HG03064 (cell line): ENCODE results near the gene FAM25G.

Source experiments
- ATAC-seq: cut with Tn5 transposase; IDR thresholded peaks from one replicate; pipeline ENCODE4 v1.9.1; 2021; ENCODE audit warnings: low read depth; ENCODE audit not compliant: unreplicated experiment

FAM25G gene

GRCh38 chr10:47449979-47450378 is 41.5 kb downstream of the FAM25G start:
- no peak for ATAC-seq

- no peak for ATAC-seq
Measured at GRCh38 chr10:47449102-47449978, 42.2 kb downstream of the FAM25G start.

- ATAC-seq = no peak
Measured at GRCh38 chr10:47447705-47448104, 43.8 kb downstream of the FAM25G start.

GRCh38 chr10:47447209-47447608 is 44.3 kb downstream of the FAM25G start:
- ATAC-seq = no peak

GRCh38 chr10:47445720-47446119 is 45.8 kb downstream of the FAM25G start:
- ATAC-seq = no peak

GRCh38 chr10:47444047-47444446 is 47.5 kb downstream of the FAM25G start:
- no peak for ATAC-seq

GRCh38 chr10:47443145-47443544 is 48.4 kb downstream of the FAM25G start:
- ATAC-seq = no peak

- ATAC-seq = no peak
Measured at GRCh38 chr10:47442351-47442750, 49.1 kb downstream of the FAM25G start.

GRCh38 chr10:47441938-47442337 is 49.6 kb downstream of the FAM25G start:
- ATAC-seq = no peak

GRCh38 chr10:47440207-47440606 is 51.3 kb downstream of the FAM25G start:
- ATAC-seq = no peak

- no peak for ATAC-seq
Measured at GRCh38 chr10:47438857-47439474, 52.5 kb downstream of the FAM25G start.
